ENCODE results near the gene SEMA5A. TPM values are rescaled to one million over a fixed set of nuclear protein-coding genes. Genes with fewer than 3 reads are reported as not detected.

Gene SEMA5A
- polyA plus RNA-seq, 1 experiment, result 98.4 TPM

DNA sequence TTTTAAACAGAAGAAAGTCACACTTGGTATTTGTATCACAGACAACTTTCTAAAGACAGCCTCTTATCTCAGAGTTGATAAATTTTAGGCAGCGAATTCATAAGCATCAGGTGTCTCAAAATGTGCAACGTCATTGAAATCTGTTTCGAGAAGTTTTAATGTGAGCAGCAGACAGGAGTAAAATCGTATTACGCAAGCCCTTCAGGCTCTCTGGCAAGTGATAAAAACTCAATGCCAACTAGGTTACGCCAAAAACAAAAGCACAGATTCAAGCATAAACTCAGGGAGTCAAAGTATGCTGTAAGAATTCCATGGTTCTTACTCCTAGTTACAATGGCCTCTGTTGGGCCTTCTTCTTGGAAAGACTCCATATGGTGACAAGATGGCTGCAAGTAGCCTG, 244.7 kb downstream of the SEMA5A start:
- no peak overlapping the region for H3K4me3 ChIP-seq (ENCODE audit: low read depth, low read length)
- H3K27me3 ChIP-seq (ENCODE audit: control insufficient read depth, insufficient read depth, low read length), result no peaks in the 10 kb centered on the region
- TF ChIP-seq, protein P1, sequence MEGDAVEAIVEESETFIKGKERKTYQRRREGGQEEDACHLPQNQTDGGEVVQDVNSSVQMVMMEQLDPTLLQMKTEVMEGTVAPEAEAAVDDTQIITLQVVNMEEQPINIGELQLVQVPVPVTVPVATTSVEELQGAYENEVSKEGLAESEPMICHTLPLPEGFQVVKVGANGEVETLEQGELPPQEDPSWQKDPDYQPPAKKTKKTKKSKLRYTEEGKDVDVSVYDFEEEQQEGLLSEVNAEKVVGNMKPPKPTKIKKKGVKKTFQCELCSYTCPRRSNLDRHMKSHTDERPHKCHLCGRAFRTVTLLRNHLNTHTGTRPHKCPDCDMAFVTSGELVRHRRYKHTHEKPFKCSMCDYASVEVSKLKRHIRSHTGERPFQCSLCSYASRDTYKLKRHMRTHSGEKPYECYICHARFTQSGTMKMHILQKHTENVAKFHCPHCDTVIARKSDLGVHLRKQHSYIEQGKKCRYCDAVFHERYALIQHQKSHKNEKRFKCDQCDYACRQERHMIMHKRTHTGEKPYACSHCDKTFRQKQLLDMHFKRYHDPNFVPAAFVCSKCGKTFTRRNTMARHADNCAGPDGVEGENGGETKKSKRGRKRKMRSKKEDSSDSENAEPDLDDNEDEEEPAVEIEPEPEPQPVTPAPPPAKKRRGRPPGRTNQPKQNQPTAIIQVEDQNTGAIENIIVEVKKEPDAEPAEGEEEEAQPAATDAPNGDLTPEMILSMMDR (IDR thresholded peaks at IDR 0.05; ENCODE audit: insufficient read depth, low read depth, low read length), result no peak
- POLR2A ChIA-PET, result no interaction called here
- CTCF ChIA-PET, result interaction anchor here (0.7 kb wide), 1 partner anchor 860 kb away, joined by 3 read pairs; no protein-coding TSS in a partner anchor
- peaks cover 1% of the 10 kb centered on the region for H3K36me3 ChIP-seq (ENCODE audit: control insufficient read depth, insufficient read depth, low read length)
- DNase-seq (ENCODE audit: low read depth), result no peak

DNA sequence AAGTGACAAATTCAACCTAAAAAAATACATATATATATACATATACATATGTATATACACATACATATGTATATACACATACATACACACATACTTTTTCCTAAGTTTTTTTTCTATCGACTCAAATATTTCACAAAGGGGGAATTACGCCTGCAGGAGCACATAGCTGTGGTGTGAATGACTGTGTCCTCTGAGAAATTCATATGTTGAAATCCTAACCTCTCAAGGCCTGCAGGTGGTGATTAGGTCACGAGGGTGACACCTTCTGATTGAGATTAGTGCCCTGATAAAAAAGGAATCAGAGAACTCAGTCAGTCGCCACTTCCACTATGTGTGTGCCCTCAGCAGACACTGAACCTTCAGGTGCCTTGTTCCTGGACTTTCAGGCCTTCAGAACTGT, 248.7 kb downstream of the SEMA5A start:
- POLR2A ChIA-PET, result no interaction called here
- no peak overlapping the region for H3K4me3 ChIP-seq (ENCODE audit: low read depth, low read length)
- TF ChIP-seq, protein P1 (IDR thresholded peaks at IDR 0.05; ENCODE audit: insufficient read depth, low read depth, low read length), result no peak
- H3K27me3 ChIP-seq (ENCODE audit: control insufficient read depth, insufficient read depth, low read length), result no peaks in the 10 kb centered on the region
- H3K36me3 ChIP-seq (ENCODE audit: control insufficient read depth, insufficient read depth, low read length), result peaks cover 1% of the 10 kb centered on the region
- CTCF ChIA-PET, result interaction anchor here (0.7 to 0.9 kb wide), 2 partner anchors 240 to 1807 kb away, joined by 3 to 5 read pairs; no protein-coding TSS in a partner anchor
- DNase-seq (ENCODE audit: low read depth), result no peak

DNA sequence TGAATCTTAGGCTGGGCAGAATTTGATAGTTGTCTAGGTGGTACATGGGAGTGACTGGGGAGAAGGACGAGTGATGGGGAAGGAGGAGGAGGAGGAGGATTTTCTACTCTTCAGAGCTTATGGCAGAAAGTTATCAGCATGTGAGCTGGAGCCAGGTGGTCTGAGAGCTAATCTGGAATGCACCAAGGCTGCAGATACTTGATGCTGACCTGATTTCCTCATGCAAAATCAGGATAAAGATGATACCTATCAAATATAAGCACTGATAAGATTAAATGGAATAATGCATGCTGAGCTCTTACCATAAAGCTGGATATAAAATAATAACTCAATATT, 250.4 kb downstream of the SEMA5A start:
- POLR2A ChIA-PET, result no interaction called here
- TF ChIP-seq, protein P1 (IDR thresholded peaks at IDR 0.05; ENCODE audit: insufficient read depth, low read depth, low read length), result no peak
- Histone ChIP-seq H3K36me3 (ENCODE audit: control insufficient read depth, insufficient read depth, low read length) (peaks cover 1% of the 10 kb centered on the region), H3K27me3 (ENCODE audit: control insufficient read depth, insufficient read depth, low read length) (no peaks in the 10 kb centered on the region), H3K4me3 (ENCODE audit: low read depth, low read length) (no peak overlapping the region)
- no peak for DNase-seq (ENCODE audit: low read depth)
- CTCF ChIA-PET, result no interaction called here

DNA sequence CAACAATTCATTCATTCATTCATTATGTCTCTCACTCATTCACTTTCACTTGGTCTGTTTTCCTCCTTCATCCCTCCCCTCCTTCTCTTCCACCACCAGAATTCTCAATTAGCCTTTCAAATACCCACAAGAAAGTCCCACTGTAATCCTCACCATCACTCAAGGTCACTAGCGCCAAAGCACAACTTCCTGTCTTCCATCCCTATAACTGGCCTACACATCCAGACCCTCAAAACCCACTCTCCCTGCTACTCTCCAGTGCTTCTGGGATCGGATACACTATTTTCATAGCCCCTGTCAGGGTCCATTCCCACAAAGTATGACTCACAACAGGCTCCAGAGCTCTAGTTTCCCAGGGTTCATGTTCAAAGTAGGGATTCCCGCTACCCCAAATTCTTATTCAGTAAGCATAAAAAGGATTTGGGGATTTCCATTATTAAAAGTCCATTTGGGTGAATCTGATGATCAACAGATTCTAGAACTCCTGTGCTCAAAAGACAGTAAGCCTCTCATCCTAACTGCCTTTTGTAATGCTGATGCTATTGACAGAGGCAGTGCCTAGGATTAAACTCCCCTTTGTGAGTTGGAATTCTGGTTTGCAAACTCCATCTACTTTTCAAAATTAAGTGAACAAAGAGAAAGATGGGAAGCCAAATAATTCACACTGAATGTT, 250.9 kb downstream of the SEMA5A start:
- ChIA-PET CTCF (no interaction called here), POLR2A (no interaction called here)
- peaks cover 1% of the 10 kb centered on the region for H3K36me3 ChIP-seq (ENCODE audit: control insufficient read depth, insufficient read depth, low read length)
- no peak overlapping the region for H3K4me3 ChIP-seq (ENCODE audit: low read depth, low read length)
- no peaks in the 10 kb centered on the region for H3K27me3 ChIP-seq (ENCODE audit: control insufficient read depth, insufficient read depth, low read length)
- TF ChIP-seq, protein P1 (IDR thresholded peaks at IDR 0.05; ENCODE audit: insufficient read depth, low read depth, low read length), result no peak
- no peak for DNase-seq (ENCODE audit: low read depth)

DNA sequence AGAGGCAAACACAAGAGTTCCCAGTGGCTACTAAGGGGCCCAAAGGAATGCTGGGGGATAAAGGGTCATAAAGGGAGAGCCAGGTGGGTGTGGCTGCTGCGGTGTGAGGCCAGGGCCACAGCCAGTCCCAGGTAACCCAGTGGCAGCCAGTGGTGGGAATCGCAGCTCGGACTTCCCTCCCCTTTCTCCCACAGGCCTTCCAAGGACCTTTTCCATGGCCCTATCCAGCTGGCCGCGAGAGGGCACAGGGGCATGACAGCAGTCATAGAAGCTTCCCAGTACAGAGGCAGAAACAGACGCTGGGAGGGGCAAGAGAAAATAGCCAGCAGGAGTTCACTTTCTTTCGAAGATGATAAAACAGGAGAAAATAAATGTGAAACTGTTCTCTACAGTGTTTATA, 257.6 kb downstream of the SEMA5A start:
- Histone ChIP-seq H3K36me3 (ENCODE audit: control insufficient read depth, insufficient read depth, low read length) (no peaks in the 10 kb centered on the region), H3K4me3 (ENCODE audit: low read depth, low read length) (no peak overlapping the region), H3K27me3 (ENCODE audit: control insufficient read depth, insufficient read depth, low read length) (no peaks in the 10 kb centered on the region)
- DNase-seq (ENCODE audit: low read depth), result no peak
- POLR2A ChIA-PET, result no interaction called here
- TF ChIP-seq, protein P1 (IDR thresholded peaks at IDR 0.05; ENCODE audit: insufficient read depth, low read depth, low read length), result no peak
- CTCF ChIA-PET, result no interaction called here

Measured in BJ (cell line).